ENCODE results near the gene TNK2. TPM values are rescaled to one million over a fixed set of nuclear protein-coding genes. Genes with fewer than 3 reads are reported as not detected.

Gene TNK2
- total RNA-seq, 3 donors from 2014 or later (not counting 1 experiment from before 2014, with no cell fraction given) = 169 to 207 (median 171) TPM

DNA sequence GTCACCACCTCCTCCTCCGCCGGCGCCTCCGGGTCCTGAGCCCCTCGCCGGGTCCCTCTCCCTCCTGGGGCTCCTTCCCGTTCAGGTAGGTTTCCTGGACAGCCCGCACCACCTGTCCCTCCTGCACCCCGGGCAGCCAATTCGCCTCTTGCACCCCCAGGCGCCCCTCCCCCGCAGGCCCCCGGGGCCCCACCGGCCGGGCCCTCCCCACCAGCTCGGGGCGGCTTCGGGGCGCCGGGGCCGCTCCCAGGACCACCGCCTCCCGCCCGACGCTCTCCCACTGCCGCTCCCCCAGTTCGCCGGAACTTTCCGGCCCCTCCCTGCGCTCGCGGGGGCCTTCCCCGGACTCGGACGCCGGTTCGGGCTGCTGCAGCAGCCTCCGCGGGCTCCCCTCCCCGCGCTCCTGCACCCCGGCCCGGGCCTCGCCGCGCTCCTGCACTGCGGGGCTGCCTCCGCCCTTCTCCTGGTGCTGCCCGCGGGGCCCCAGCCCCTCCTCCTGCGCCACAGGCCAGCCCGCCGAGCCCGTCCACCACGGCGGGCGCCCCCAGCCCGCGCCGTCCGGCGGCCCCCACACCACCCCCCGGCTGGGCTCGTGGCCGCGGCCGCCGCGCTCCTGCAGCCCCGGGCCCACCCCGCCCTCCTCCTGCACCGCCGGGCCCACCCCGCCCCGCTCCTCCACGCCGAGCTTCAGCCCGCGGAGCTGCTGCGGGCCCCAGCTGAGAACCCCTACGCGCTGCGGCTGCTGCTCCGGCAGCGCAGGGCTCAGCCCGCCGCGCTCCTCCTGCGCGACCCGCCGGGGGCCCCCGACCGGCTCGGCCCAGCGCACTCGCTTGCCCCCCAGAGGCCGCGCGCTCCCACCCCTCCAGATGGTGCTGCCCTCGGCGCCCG, 587 bp upstream of the TNK2 start:
- WGBS (ENCODE audit: insufficient coverage) = under 1% methylated on average over 101 of the region's 103 CpGs
- TF ChIP-seq, protein P1, sequence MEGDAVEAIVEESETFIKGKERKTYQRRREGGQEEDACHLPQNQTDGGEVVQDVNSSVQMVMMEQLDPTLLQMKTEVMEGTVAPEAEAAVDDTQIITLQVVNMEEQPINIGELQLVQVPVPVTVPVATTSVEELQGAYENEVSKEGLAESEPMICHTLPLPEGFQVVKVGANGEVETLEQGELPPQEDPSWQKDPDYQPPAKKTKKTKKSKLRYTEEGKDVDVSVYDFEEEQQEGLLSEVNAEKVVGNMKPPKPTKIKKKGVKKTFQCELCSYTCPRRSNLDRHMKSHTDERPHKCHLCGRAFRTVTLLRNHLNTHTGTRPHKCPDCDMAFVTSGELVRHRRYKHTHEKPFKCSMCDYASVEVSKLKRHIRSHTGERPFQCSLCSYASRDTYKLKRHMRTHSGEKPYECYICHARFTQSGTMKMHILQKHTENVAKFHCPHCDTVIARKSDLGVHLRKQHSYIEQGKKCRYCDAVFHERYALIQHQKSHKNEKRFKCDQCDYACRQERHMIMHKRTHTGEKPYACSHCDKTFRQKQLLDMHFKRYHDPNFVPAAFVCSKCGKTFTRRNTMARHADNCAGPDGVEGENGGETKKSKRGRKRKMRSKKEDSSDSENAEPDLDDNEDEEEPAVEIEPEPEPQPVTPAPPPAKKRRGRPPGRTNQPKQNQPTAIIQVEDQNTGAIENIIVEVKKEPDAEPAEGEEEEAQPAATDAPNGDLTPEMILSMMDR (IDR thresholded peaks at IDR 0.05) = no peak
- Mint-ChIP-seq H3K27ac (peak overlapping the region; percentile 97 to 100), H3K36me3 (no peaks in the 10 kb centered on the region), H3K27me3 (ENCODE audit: low read depth in 2 of 2) (no peaks in the 10 kb centered on the region), H3K9me3 (no peaks in the 10 kb centered on the region), H3K4me1 (peaks cover 41 to 42% of the 10 kb centered on the region in 2 donors), H3K4me3 (peak overlapping the region; percentile 93)
- H3K27me3 ChIP-seq (ENCODE audit: control insufficient read depth, insufficient read depth, low read length) = no peaks in the 10 kb centered on the region
- DNase-seq (peak in 1 of 2 donors; percentile 55), ATAC-seq (peak; percentile 13 to 31 (median 28))
- H3K27ac ChIP-seq (ENCODE audit: low read length) = peak overlapping the region; percentile 97
- H3K4me3 ChIP-seq (ENCODE audit: low read length) = peak overlapping the region; percentile 62
- H3K9me3 ChIP-seq (ENCODE audit: control insufficient read depth, insufficient read depth, low read length) = no peaks in the 10 kb centered on the region
- peaks cover 42% of the 10 kb centered on the region for H3K4me1 ChIP-seq (ENCODE audit: control insufficient read depth, insufficient read depth, low read length)
- H3K36me3 ChIP-seq (ENCODE audit: control insufficient read depth, insufficient read depth, low read length) = no peaks in the 10 kb centered on the region
- intact Hi-C loops (cut with micrococcal nuclease) = loop anchor here (1.0 to 5.0 kb wide), 2 partner anchors 15 to 593 kb away; partner anchors contain the start of gene RNF168

DNA sequence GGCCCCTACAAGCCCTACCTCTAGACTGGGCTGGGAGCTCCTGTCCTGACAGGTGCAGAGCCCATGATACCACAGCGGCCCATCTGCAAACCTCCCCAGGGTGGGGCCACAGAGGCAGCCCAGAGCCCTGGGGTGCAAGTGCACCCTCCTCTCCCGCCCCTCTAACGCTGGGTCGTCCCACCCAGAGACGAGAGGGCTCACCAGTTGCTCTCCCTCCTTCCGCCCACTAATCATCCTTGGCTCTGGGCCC, 742 bp downstream of the TNK2 start:
- DNase-seq (peak in 1 of 2 donors; percentile 64), ATAC-seq (peak in 1 of 3 donors; percentile 25)
- no peaks in the 10 kb centered on the region for H3K27me3 ChIP-seq (ENCODE audit: control insufficient read depth, insufficient read depth, low read length)
- no peaks in the 10 kb centered on the region for H3K9me3 ChIP-seq (ENCODE audit: control insufficient read depth, insufficient read depth, low read length)
- Mint-ChIP-seq H3K4me3 (peak overlapping the region; percentile 93), H3K9me3 (no peaks in the 10 kb centered on the region), H3K4me1 (peaks cover 48% of the 10 kb centered on the region in 2 donors), H3K27ac (peak overlapping the region; percentile 97 to 100), H3K36me3 (no peaks in the 10 kb centered on the region), H3K27me3 (ENCODE audit: low read depth in 2 of 2) (no peaks in the 10 kb centered on the region)
- intact Hi-C loops (cut with micrococcal nuclease) = loop anchor here (2.0 to 5.0 kb wide), 2 partner anchors 105 to 595 kb away; partner anchors contain the start of gene RNF168
- H3K4me1 ChIP-seq (ENCODE audit: control insufficient read depth, insufficient read depth, low read length) = peaks cover 56% of the 10 kb centered on the region
- WGBS (ENCODE audit: insufficient coverage) = 2% methylated on average over 6 of the region's 6 CpGs
- no peaks in the 10 kb centered on the region for H3K36me3 ChIP-seq (ENCODE audit: control insufficient read depth, insufficient read depth, low read length)
- peak overlapping the region; percentile 62 for H3K4me3 ChIP-seq (ENCODE audit: low read length)
- H3K27ac ChIP-seq (ENCODE audit: low read length) = peak overlapping the region; percentile 97
- TF ChIP-seq, protein P1 (IDR thresholded peaks at IDR 0.05) = no peak

DNA sequence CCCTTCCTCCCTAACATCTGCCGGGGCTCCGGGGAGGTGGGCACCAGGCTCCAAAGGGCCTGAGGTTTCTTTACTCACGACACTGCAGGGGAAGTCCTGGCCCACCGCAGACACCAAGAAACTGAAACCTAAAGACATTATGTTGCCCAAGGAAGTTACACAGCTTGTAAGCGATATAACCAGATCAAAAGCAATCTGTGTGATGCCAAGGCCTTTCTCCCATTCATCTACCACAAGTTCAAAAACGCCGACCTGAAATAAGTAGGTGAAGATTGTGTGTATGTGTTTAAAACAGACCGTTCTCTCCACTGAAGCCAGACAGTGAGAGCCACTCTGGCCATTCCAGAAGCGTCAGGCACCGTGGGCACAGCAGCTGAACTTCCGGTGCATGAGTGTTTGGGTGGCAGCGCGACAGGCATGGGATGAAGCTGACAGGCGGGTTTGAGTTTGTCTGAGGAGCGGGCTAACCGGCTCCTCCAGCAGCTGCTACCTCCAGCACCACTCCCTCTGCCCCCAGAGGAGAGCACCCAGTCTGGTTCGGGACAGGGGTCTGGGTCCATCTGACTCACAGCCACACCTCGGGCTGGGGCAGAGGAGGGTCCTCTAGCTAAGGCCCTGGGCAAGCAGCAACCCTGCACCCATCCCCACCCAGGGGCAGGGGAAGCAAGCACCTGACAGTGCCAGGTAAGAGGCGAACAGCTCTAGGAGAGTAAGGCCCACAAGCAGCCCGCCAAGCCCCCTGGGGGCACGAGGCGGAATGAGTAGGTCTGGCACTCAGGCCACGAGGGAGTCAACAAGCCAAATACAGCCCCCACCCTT, 1.3 kb downstream of the TNK2 start:
- intact Hi-C loops (cut with micrococcal nuclease) = loop anchor here (2.0 to 5.0 kb wide), 2 partner anchors 104 to 595 kb away; partner anchors contain the start of gene RNF168
- H3K9me3 Mint-ChIP-seq = no peaks in the 10 kb centered on the region
- H3K27ac Mint-ChIP-seq = peak overlapping the region; percentile 97 to 100
- Histone ChIP-seq H3K27me3 (ENCODE audit: control insufficient read depth, insufficient read depth, low read length) (no peaks in the 10 kb centered on the region), H3K4me3 (ENCODE audit: low read length) (peak overlapping the region; percentile 62), H3K36me3 (ENCODE audit: control insufficient read depth, insufficient read depth, low read length) (no peaks in the 10 kb centered on the region), H3K4me1 (ENCODE audit: control insufficient read depth, insufficient read depth, low read length) (peaks cover 59% of the 10 kb centered on the region), H3K9me3 (ENCODE audit: control insufficient read depth, insufficient read depth, low read length) (no peaks in the 10 kb centered on the region), H3K27ac (ENCODE audit: low read length) (peak overlapping the region; percentile 97)
- WGBS (ENCODE audit: insufficient coverage) = under 1% methylated on average over 20 of the region's 23 CpGs
- TF ChIP-seq, protein P1 (IDR thresholded peaks at IDR 0.05) = no peak
- H3K27me3 Mint-ChIP-seq (ENCODE audit: low read depth in 2 of 2) = no peaks in the 10 kb centered on the region
- H3K36me3 Mint-ChIP-seq = no peaks in the 10 kb centered on the region
- ATAC-seq = peak; percentile 55 to 77 (median 67)
- peak; percentile 77 to 94 for DNase-seq
- H3K4me3 Mint-ChIP-seq = peak overlapping the region; percentile 93
- H3K4me1 Mint-ChIP-seq = peaks cover 48% of the 10 kb centered on the region in 2 donors

Data from natural killer cell (primary cell).